HG03439 (cell line): Measurements from ENCODE around the gene USP19.

Experiments
- ATAC-seq: cut with Tn5 transposase; IDR thresholded peaks from one replicate; pipeline ENCODE4 v1.9.1; 2021; ENCODE audit warnings: mild to moderate bottlenecking, moderate library complexity; ENCODE audit not compliant: unreplicated experiment

Gene USP19

GRCh38 chr3:49120438-49121131 is at the start of gene USP19:
Gene USP19, minus strand, starts transcription at chr3:49120823. Its CDS starts 1,678 bp downstream, at chr3:49119145.
- peak; percentile 84 for ATAC-seq

GRCh38 chr3:49166752-49167556 is 46.3 kb upstream of the USP19 start:
- ATAC-seq = no peak

- ATAC-seq = peak; percentile 56
Measured at GRCh38 chr3:49165771-49166751, 45.4 kb upstream of the USP19 start, which contains the start of gene CCDC71. Gene CCDC71, minus strand, starts transcription at chr3:49166331. Its CDS starts 2,123 bp downstream, at chr3:49164208.

- ATAC-seq = no peak
Measured at GRCh38 chr3:49164983-49165720, 44.5 kb upstream of the USP19 start.

- ATAC-seq = no peak
Measured at GRCh38 chr3:49163609-49164008, 43.0 kb upstream of the USP19 start.

- ATAC-seq = no peak
Measured at GRCh38 chr3:49162751-49163419, 42.3 kb upstream of the USP19 start.

GRCh38 chr3:49161808-49162530 is 41.3 kb upstream of the USP19 start:
- ATAC-seq = no peak

- ATAC-seq = no peak
Measured at GRCh38 chr3:49161197-49161596, 40.6 kb upstream of the USP19 start.

- ATAC-seq = no peak
Measured at GRCh38 chr3:49158792-49159191, 38.2 kb upstream of the USP19 start.

- ATAC-seq = no peak
Measured at GRCh38 chr3:49158103-49158709, 37.6 kb upstream of the USP19 start.

- ATAC-seq = no peak
Measured at GRCh38 chr3:49157289-49157688, 36.7 kb upstream of the USP19 start.

- no peak for ATAC-seq
Measured at GRCh38 chr3:49153349-49153912, 32.8 kb upstream of the USP19 start.

GRCh38 chr3:49151610-49152009 is 31.0 kb upstream of the USP19 start:
- ATAC-seq = no peak

GRCh38 chr3:49148159-49148558 is 27.5 kb upstream of the USP19 start:
- ATAC-seq = no peak

GRCh38 chr3:49140080-49140479 is 19.5 kb upstream of the USP19 start:
- no peak for ATAC-seq

GRCh38 chr3:49135499-49135898 is 14.9 kb upstream of the USP19 start:
- ATAC-seq = no peak

GRCh38 chr3:49134471-49135265 is 14.0 kb upstream of the USP19 start:
- ATAC-seq = no peak
